AG04450 (cell line): Measurements from ENCODE around the gene MRPS5. TPM values are rescaled to one million over a fixed set of nuclear protein-coding genes. Genes with fewer than 3 reads are reported as not detected.
"Not testable (repeated sequence)": the region's sequence is repeated elsewhere in the genome, so short reads cannot be mapped to it uniquely, and the experiment has no call there.

Experiments used
- CTCF ChIA-PET: fragments of 300-600, 350-600 bp; formaldehyde crosslinking; extraction: SDS; loops from one replicate; lab custom pipeline; 2022; ENCODE audit warnings: antibody characterized with exemption, inconsistent platforms; lab: Charles Lee
- POLR2A ChIA-PET: fragments of 350-600 bp; formaldehyde crosslinking; extraction: SDS; loops from one replicate; lab custom pipeline; 2021; ENCODE audit warnings: antibody characterized with exemption, inconsistent platforms; lab: Yijun Ruan, JAX
- DNase-seq: peaks from one replicate; pipeline ENCODE4 v3.0.0-alpha.2; 2011; ENCODE audit warnings: low read depth, low spot score
- H3K27ac ChIP-seq: one replicate; pipeline ENCODE4 v1.5.1; 2012; ENCODE audit warnings: low read depth, low read length, control low read depth
- H3K27me3 ChIP-seq: one replicate; pipeline ENCODE4 v1.6.0; 2012; ENCODE audit warnings: low read length; ENCODE audit not compliant: control insufficient read depth, insufficient read depth
- H3K4me3 ChIP-seq: 2 replicates; pipeline ENCODE4 v1.5.1; 2011; ENCODE audit warnings: mild to moderate bottlenecking, low read depth, low read length, control low read depth
- H3K9me3 ChIP-seq: 2 replicates; pipeline ENCODE4 v1.5.1; 2012; ENCODE audit warnings: low read length; ENCODE audit not compliant: control insufficient read depth, insufficient read depth
- polyA plus RNA-seq: library from polyadenylated mRNA; depleted of rRNA; stranded (reverse); fragments of >200 nt; gene quantifications from 2 replicates; pipeline ENCODE4 v1.2.3, GENCODE V29; 2011
- TF ChIP-seq, protein P1 (sequence below): IDR thresholded peaks from 2 replicates; pipeline ENCODE4 v1.5.1; 2011; ENCODE audit warnings: low read depth, low read length, control low read depth, inconsistent platforms

Gene MRPS5
- polyA plus RNA-seq, 1 experiment = 55.7 TPM

DNA sequence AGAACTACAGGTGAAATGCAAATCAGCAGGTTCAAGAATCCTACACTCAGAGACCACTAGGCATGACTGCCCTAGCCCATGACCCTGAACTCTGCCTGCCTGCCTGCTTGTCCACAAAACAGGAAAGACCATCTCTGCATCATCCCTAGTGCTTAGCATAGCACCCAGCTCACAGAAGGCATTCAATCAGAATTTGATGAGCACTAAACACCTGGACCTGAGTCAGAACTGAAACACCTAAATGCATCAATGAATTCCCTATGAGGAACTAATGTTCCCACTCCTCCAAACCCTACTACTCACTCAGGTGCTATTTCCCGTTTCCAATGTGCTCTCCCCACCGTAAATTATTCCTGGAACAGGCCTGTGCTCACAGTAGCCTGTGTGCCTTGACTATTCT lies 21.7 kb downstream of the MRPS5 start:
- Histone ChIP-seq H3K27me3 (no peaks in the 10 kb centered on the region), H3K4me3 (no peak overlapping the region), H3K27ac (no peak overlapping the region), H3K9me3 (no peaks in the 10 kb centered on the region; the same call in 1 of the 2 replicates)
- TF ChIP-seq, protein P1, sequence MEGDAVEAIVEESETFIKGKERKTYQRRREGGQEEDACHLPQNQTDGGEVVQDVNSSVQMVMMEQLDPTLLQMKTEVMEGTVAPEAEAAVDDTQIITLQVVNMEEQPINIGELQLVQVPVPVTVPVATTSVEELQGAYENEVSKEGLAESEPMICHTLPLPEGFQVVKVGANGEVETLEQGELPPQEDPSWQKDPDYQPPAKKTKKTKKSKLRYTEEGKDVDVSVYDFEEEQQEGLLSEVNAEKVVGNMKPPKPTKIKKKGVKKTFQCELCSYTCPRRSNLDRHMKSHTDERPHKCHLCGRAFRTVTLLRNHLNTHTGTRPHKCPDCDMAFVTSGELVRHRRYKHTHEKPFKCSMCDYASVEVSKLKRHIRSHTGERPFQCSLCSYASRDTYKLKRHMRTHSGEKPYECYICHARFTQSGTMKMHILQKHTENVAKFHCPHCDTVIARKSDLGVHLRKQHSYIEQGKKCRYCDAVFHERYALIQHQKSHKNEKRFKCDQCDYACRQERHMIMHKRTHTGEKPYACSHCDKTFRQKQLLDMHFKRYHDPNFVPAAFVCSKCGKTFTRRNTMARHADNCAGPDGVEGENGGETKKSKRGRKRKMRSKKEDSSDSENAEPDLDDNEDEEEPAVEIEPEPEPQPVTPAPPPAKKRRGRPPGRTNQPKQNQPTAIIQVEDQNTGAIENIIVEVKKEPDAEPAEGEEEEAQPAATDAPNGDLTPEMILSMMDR = no peak
- POLR2A ChIA-PET = no interaction called here
- CTCF ChIA-PET = no interaction called here
- no peak for DNase-seq

DNA sequence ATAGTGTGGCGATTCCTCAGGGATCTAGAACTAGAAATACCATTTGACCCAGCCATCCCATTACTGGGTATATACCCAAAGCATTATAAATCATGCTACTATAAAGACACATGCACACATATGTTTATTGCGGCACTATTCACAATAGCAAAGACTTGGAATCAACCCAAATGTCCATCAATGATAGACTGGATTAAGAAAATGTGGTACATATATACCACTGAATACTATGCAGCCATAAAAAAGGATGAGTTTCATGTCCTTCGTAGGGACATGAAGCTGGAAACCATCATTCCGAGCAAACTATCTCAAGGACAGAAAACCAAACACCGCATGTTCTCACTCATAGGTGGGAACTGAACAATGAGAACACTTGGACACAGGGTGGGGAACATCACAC lies 23.3 kb downstream of the MRPS5 start:
- CTCF ChIA-PET = not testable (repeated sequence)

DNA sequence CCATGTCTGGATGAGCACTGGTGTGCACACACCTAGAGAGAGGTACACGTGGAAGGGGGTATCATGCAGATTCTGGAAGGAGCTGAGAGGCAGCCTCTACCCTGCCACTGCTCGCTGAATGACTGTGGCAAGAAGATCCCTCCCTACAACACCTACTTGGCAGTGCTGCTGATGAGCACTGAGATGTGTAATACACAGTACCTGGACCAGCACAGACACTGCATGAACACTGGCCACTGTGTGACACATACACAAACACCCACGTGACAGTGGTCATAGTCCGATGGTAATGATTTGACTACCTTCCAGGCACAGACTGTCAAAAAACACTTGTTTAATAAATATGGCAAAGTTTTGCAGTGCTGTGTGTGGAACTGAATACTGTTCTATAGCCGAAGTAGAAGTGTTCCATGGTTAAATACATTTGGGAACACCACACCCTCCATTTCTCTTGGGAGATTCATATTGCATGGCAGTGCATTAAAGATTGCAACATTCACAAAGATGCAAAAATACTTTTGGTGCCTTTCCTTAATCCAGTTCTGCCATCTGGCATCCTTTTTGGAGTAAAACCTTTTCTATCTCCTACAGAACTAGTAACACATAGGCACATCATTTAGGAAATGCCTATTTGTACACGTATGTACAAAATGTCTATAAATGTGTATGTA lies 29.6 kb downstream of the MRPS5 start:
- TF ChIP-seq, protein P1 = no peak
- ChIA-PET POLR2A (no interaction called here), CTCF (interaction anchor here (1.2 to 2.2 kb wide), 3 partner anchors 13 to 23 kb away, joined by 3 to 9 read pairs (median 6); no protein-coding TSS in a partner anchor)
- Histone ChIP-seq H3K27me3 (no peaks in the 10 kb centered on the region), H3K4me3 (no peak overlapping the region), H3K9me3 (no peaks in the 10 kb centered on the region), H3K27ac (no peak overlapping the region)
- no peak for DNase-seq

More for the DNA sequence above, 23.3 kb downstream of the MRPS5 start:
- H3K4me3 ChIP-seq, H3K27me3 ChIP-seq, H3K27ac ChIP-seq, H3K9me3 ChIP-seq, POLR2A ChIA-PET, DNase-seq: not testable (repeated sequence)

DNA sequence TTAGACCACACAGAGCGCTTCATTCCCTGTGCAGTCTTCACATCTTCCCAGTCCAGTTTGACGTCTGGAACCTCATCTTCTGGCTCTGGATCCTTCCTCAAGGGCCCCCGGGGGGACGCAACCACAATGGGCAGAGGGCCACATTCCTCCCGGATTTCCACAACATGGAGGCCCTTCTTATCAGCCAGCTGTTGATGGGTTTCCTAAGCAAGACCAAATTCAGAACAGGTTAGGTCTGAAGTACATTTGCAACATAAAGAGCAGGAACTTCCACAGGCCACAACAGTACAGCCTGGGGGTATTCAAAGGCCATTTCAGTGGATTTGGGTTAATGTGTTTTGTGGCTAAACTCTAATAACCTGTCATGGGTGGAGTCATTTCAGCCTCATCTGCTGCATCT lies 34.2 kb downstream of the MRPS5 start:
- DNase-seq = no peak
- H3K27ac ChIP-seq = no peak overlapping the region
- H3K27me3 ChIP-seq = no peaks in the 10 kb centered on the region
- no peaks in the 10 kb centered on the region; the same call in 1 of the 2 replicates for H3K9me3 ChIP-seq
- CTCF ChIA-PET = no interaction called here
- POLR2A ChIA-PET = no interaction called here
- TF ChIP-seq, protein P1 = no peak
- H3K4me3 ChIP-seq = no peak overlapping the region

DNA sequence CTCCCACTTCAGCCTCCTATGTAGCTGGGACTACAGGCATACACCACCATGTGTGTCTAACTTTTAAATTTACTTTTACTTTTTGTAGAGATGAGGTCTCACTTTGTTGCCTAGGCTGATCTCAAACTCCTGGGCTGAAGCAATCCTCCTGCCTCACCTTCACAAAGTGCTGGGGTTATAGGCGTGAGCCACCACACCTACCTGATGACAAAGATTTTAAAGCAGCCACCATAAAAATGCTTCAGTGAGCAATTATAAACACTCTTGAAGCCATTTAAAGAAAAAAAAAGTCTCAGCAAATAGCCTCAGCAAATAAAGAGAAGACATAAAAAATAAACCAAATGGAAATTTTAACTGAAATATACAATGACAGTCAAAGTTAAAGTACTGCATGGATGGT lies 35.6 kb downstream of the MRPS5 start:
- Histone ChIP-seq H3K9me3 (no peaks in the 10 kb centered on the region; the same call in 1 of the 2 replicates), H3K27ac (no peak overlapping the region), H3K4me3 (no peak overlapping the region), H3K27me3 (no peaks in the 10 kb centered on the region)
- DNase-seq = no peak
- TF ChIP-seq, protein P1 = no peak
- ChIA-PET CTCF (no interaction called here), POLR2A (no interaction called here)
